Activated CD4-positive, CD25-positive, alpha-beta regulatory T cell treated with anti-CD3 and anti-CD28 coated beads, Interleukin-2, amount 50 U/mL, for 16 hours (primary cell): Measurements from ENCODE around the gene HAUS7.

Experiments
- DNase-seq: peaks from one replicate; pipeline ENCODE4 v3.0.0-alpha.2; 2020; ENCODE audit warnings: low read depth, low spot score

The HAUS7 gene

DNA sequence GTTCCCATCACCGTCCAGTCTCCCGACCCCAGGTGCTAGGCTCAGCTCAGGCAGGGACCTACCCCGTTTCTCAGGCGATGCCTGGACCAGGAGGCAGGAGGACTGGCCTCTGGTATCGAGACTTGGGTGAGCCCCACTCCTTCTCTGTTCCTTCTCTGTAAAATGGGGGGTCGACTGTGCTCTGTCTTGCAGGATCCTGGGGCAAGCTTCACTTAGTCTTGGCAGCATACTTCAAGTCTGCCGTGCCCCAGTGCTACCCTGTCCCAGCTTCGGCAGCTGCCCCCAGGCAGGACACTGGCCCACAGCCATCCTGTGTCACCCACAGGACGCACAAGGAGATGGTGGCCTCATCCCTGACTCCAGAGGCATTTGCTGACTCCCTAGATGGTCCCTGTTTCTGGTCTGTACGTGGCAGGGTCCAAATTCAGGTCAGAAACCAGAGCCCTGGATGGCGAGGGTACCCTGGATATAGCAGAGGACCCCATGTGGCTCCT, 7.0 kb upstream of the HAUS7 start:
- DNase-seq = no peak

DNA sequence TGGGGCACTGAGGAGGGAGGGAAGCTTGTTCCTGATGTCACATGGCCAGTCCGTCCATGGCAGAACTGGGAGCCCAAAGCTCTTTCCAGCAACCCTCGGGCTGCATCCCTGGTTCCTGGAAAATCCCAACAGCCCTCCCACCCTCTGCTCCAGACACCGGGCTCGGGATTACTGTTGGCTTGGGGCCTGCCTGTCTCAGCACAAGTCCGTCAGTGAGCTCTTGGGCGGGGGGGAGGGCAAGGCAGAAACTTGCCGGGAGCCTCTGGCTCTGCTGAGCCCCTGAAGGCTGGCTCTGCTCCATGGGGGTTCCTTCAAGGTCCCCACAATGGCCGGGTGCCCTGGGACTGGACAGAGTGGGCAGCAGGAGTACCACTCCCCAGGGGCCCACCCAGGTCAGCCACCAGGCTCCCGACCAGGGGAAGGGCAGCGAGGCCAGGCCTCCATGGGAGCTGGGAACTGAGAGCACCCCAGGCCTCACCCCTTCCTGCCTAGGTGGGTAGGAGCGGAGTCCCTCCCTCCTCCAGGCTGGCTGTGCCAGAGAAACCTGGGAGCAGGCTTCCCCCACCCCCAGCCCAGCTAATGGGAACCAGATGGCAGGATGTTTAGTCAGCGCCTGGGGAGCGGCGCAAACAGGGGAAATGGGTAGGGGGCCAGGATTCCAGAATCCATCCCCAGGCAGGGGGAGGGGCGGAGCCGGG, 6.4 kb upstream of the HAUS7 start:
- no peak for DNase-seq

- DNase-seq = no peak
These were observed 5.4 kb upstream of the HAUS7 start for GRCh38 chrX:153475751-153476281.

DNA sequence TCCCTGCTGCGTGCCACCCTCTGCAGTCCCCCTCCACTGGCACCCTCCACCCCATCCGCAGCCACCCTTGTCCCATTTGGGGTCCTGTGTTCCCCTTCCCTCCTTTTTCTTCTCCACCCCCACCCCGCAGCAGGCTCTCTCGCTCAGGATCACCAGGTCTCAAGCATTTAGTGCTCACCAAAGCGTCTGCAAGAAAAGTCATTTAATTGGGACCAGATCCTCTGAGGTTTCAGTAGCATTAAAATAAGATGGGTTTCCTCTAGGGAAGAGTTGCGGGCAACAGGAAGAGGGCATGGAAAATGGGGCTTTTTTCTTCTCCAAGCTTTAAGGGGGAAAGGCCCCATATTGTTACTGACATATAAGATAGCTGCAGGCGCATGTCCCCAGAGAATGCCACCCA, 4.9 kb upstream of the HAUS7 start:
- no peak for DNase-seq

DNA sequence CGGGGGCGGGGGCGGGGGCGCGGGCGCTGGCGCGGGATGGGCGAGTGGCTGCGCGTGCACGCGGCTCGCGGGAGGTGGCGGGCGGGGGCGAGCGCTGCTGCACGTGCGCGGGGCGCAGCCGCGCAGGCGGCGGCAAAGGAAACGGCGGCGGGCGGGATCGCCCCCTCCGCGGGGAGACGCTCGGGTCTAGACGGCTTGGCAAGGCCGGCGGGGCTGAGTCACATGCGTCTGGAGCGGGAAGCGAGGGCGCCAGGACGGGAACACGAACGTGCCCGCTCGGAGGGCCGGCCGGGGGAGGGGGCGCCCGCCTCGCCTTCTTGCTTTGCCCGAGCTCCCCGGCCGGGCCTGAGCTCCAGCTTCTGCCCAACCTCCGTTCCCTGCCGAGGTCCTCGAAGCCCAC, 4.3 kb upstream of the HAUS7 start:
- DNase-seq = no peak

GRCh38 chrX:153474266-153474665, 3.9 kb upstream of the HAUS7 start:
- no peak for DNase-seq

DNA sequence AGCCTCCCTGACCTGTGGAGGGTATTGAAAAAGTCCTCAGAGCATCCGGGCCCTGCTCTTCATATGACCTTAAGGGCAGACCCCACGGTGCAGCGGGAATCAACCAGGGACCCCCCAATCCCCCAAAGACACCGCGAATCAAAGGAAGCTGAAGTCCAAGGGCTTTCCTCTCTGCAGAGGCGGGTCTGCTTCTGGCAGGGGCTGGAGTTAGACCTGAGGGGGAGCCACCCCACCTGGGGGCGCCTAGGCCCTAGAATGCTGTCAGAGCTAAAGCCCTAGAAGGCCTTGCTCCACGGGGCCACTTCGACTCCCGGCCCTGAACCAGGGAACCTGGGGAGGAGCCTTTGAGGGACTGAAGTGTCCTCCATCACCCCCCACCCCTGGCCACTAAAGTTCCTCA, 2.8 kb upstream of the HAUS7 start:
- no peak for DNase-seq

GRCh38 chrX:153471663-153472280, 1.4 kb upstream of the HAUS7 start:
- no peak for DNase-seq

DNA sequence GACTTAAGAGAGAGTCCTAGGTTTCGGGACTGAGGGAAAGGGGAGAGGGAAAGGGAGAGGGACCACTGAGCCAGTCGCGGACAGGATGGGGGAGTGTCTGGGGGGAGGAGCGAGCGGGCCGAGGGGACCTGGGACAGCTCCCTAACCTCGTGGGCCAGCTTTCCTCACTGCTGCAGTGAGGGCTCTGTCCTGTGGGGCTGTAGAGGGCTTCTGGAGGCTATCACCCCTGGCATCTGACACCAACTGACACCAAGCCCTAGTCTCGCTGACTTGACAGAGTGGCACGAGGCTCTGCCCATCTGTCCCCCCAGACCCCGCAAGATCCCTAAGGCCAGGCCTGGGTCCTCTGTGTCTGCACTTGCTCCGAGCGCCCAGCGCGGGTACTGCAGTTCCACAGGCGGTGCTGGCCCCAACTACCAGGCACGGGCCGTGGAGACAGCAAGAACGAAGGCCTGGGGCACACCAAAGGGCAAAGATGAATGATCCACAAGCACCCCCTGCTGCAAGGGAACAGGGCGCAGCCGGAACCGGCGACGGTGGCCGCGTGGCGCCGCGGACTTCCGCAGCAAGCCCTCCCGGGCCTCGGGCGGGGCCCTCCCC, 465 bp downstream of the HAUS7 start:
- no peak for DNase-seq

- DNase-seq = no peak
These were observed 2.3 kb downstream of the HAUS7 start for GRCh38 chrX:153468008-153468580.

GRCh38 chrX:153465691-153466380, 4.5 kb downstream of the HAUS7 start:
- DNase-seq = no peak

DNA sequence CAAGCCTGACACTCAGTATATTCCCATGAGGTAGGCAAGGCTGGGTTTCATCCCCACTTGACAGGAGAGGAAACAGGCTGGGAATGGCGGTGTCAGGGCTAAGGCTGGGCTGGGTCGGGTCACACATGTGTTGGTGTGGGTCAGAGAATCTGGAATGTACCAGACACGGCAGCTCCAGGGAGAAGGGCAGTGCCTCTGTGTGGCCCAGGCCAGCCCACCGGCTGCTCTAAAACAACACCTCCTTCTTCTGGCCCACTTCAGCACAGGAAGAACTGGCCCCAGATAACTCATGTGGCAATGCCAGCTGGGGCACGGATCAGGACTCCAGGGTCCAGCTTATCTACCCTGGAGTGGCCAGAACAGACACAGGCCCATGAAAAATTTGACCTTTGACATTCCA, 6.3 kb downstream of the HAUS7 start:
- no peak for DNase-seq

- DNase-seq = no peak
These were observed 6.8 kb downstream of the HAUS7 start for GRCh38 chrX:153463556-153463955.

DNA sequence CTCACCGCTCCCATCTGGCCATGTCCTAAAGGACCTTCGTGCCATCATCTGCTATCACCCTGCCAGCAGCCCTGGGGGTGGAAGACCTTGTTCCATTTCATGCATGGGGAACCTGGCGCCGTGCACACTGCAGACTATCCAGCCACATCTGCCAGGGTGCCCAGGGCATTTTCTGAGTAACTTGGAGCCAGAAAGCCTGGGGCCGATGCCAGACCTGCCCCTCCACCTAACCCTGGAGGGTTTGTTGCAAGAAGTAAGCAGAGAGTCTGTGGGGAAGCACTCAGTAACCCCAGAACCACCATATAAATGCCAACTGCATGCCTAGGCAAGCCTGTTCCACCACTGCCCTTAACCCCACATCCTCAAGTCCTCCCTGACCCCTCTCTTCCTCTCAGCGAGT, 7.3 kb downstream of the HAUS7 start:
- DNase-seq = no peak

GRCh38 chrX:153462291-153462690, 8.1 kb downstream of the HAUS7 start:
- no peak for DNase-seq

DNA sequence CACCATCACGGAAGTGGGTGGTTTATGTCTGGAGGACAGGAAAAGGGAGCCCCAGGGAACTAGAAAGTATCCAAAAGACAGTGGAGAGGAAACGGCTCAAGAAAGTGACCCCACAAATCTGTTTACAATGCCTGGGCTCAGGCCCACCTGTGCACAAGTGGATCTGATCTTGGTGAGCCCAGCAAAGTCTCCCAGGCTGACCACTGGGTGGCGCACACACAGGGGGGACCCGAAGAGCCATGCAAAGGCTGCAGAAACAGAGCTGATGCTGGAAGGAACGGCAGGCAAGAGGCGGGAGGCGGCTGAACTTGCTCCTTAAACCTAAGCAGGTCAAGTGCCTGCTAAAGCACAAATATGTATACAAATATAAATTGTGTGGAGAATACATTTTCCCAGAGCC, 9.6 kb downstream of the HAUS7 start:
- DNase-seq = no peak

- DNase-seq = no peak
These were observed 10.4 kb downstream of the HAUS7 start for GRCh38 chrX:153459986-153460385.

- DNase-seq = no peak
These were observed 11.9 kb downstream of the HAUS7 start for GRCh38 chrX:153458476-153458875.

GRCh38 chrX:153457827-153458466, 12.4 kb downstream of the HAUS7 start:
- DNase-seq = no peak

- no peak for DNase-seq
These were observed 13.1 kb downstream of the HAUS7 start for GRCh38 chrX:153457136-153457825.

GRCh38 chrX:153456704-153457103, 13.7 kb downstream of the HAUS7 start:
- DNase-seq = no peak
